ENCODE measurements around the gene TGFB2. TPM values are rescaled to one million over a fixed set of nuclear protein-coding genes. Genes with fewer than 3 reads are reported as not detected.

The TGFB2 gene
- total RNA-seq, 4 donors from 2014 or later: 0.38 to 6.8 (median 2.4) TPM

GRCh38 chr1:218426343-218426657 is 81.2 kb downstream of the TGFB2 start:
- TF ChIP-seq, protein P1, sequence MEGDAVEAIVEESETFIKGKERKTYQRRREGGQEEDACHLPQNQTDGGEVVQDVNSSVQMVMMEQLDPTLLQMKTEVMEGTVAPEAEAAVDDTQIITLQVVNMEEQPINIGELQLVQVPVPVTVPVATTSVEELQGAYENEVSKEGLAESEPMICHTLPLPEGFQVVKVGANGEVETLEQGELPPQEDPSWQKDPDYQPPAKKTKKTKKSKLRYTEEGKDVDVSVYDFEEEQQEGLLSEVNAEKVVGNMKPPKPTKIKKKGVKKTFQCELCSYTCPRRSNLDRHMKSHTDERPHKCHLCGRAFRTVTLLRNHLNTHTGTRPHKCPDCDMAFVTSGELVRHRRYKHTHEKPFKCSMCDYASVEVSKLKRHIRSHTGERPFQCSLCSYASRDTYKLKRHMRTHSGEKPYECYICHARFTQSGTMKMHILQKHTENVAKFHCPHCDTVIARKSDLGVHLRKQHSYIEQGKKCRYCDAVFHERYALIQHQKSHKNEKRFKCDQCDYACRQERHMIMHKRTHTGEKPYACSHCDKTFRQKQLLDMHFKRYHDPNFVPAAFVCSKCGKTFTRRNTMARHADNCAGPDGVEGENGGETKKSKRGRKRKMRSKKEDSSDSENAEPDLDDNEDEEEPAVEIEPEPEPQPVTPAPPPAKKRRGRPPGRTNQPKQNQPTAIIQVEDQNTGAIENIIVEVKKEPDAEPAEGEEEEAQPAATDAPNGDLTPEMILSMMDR (IDR thresholded peaks at IDR 0.05; ENCODE audit: low read depth): no peak

GRCh38 chr1:218429301-218429700 is 84.2 kb downstream of the TGFB2 start:
- TF ChIP-seq, protein P1 (IDR thresholded peaks at IDR 0.05; ENCODE audit: low read depth): no peak

- TF ChIP-seq, protein P1 (IDR thresholded peaks at IDR 0.05; ENCODE audit: low read depth): no peak
Observed at GRCh38 chr1:218430346-218430745, 85.2 kb downstream of the TGFB2 start.

DNA sequence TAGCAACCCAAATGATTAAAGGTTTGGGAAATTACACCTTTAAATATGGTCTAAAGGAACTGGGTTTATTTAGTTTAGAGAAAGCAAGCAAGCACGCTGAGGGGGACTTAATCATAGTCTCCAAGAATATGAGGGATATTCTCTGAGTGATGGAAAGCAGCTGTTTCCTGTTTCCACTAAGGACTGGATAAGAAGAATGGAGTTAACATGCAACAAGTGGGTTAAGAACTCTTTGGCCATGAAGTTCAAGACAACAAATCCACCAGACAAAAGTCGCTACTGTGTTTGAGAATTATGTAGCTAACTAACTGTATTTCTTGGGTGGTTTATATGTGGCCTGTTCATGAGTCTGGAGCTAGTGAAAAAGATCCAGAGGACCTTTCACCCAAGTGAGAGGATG is 85.7 kb downstream of the TGFB2 start:
- TF ChIP-seq, protein P1 (IDR thresholded peaks at IDR 0.05; ENCODE audit: low read depth): no peak

GRCh38 chr1:218431476-218431875 is 86.3 kb downstream of the TGFB2 start:
- TF ChIP-seq, protein P1 (IDR thresholded peaks at IDR 0.05; ENCODE audit: low read depth): no peak

GRCh38 chr1:218433744-218434143 is 88.6 kb downstream of the TGFB2 start:
- TF ChIP-seq, protein P1 (IDR thresholded peaks at IDR 0.05; ENCODE audit: low read depth): no peak

DNA sequence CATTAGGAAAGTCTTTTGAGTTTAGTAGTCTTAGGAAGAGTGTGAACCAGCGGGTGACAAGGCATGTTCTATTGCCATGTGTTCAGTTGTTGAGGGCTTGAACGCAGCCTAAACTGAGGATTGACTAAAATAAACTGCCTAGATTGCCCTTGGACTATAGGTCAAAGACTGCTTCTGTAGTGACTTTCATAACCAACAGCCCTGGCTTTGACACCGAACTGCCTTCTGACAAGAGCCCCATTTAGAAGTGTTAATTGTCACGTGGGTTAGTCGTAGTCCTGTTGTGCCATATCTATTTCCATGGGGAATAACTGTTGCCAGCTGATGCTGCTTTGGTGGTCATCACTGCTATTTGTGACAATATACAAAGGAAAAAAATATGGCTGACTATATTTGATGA is 90.4 kb downstream of the TGFB2 start:
- TF ChIP-seq, protein P1 (IDR thresholded peaks at IDR 0.05; ENCODE audit: low read depth): no peak

Data from subcutaneous adipose tissue (tissue), 4 donors.